CD4-positive, CD25-positive, alpha-beta regulatory T cell (primary cell): ENCODE data around the gene TCAP. TPM values are rescaled to one million over a fixed set of nuclear protein-coding genes. Genes with fewer than 3 reads are reported as not detected.
"Not testable (repeated sequence)": the region's sequence is repeated elsewhere in the genome, so short reads cannot be mapped to it uniquely, and the experiment has no call there.

Experiments
- ATAC-seq, 2 donors: fragments of 150-1000 bp; cut with Tn5 transposase; one replicate each; pipeline ENCODE4 v1.10.0; 2021; ENCODE audit warnings: low read depth in 2 of 2, moderate number of reproducible peaks in 2 of 2, moderate library complexity in 1 of 2
- DNase-seq, 3 donors: peaks; one replicate each; pipeline versions ENCODE4 v3.0.0 to v3.0.0-alpha.2; 2012 to 2022; ENCODE audit warnings: mixed read lengths in 1 of 3
- H3K27ac ChIP-seq: one replicate; pipeline ENCODE4 v1.7.0; 2013; ENCODE audit warnings: mild to moderate bottlenecking, low read length; ENCODE audit not compliant: insufficient read depth, poor library complexity, severe bottlenecking
- H3K27me3 ChIP-seq: one replicate; pipeline ENCODE4 v1.7.0; 2013; ENCODE audit warnings: low read length; ENCODE audit not compliant: control insufficient read depth, insufficient read depth
- H3K36me3 ChIP-seq: one replicate; pipeline ENCODE4 v1.7.0; 2013; ENCODE audit warnings: mild to moderate bottlenecking, low read length, moderate library complexity; ENCODE audit not compliant: control insufficient read depth, insufficient read depth
- H3K4me1 ChIP-seq: 2 replicates; pipeline ENCODE4 v1.7.0; 2013; ENCODE audit warnings: mild to moderate bottlenecking, low read length; ENCODE audit not compliant: insufficient read depth, control insufficient read depth, poor library complexity, severe bottlenecking
- H3K4me3 ChIP-seq: one replicate; pipeline ENCODE4 v1.7.0; 2013; ENCODE audit warnings: low read depth, mild to moderate bottlenecking, low read length, moderate library complexity
- H3K9me3 ChIP-seq, 2 experiments: 1 replicate in 1 of 2; 2 replicates in 1 of 2; pipeline ENCODE4 v1.7.0; 2013; ENCODE audit warnings: low read length in 2 of 2, mild to moderate bottlenecking in 1 of 2, moderate library complexity in 1 of 2; ENCODE audit not compliant: control insufficient read depth in 2 of 2
- H3K27ac Mint-ChIP-seq, 3 donors: one replicate each; pipeline ENCODE4 v1.8.0; 2020 to 2022; ENCODE audit warnings: mild to moderate bottlenecking in 3 of 3, mixed read lengths in 3 of 3, moderate library complexity in 2 of 3
- H3K27me3 Mint-ChIP-seq: one replicate; pipeline ENCODE4 v1.8.0; 2022; ENCODE audit warnings: mild to moderate bottlenecking, mixed read lengths
- H3K36me3 Mint-ChIP-seq: one replicate; pipeline ENCODE4 v1.8.0; 2020; ENCODE audit warnings: mixed read lengths
- H3K4me1 Mint-ChIP-seq, 4 donors: one replicate each; pipeline ENCODE4 v1.8.0; 2020 to 2022; ENCODE audit warnings: mixed read lengths in 4 of 4, mild to moderate bottlenecking in 1 of 4
- H3K4me3 Mint-ChIP-seq, 4 donors: one replicate each; pipeline ENCODE4 v1.8.0; 2020 to 2022; ENCODE audit warnings: mild to moderate bottlenecking in 4 of 4, mixed read lengths in 4 of 4, moderate library complexity in 3 of 4
- H3K9me3 Mint-ChIP-seq, 7 donors: one replicate each; pipeline ENCODE4 v1.8.0; 2020 to 2022; ENCODE audit warnings: mixed read lengths in 7 of 7, mild to moderate bottlenecking in 3 of 7, moderate library complexity in 2 of 7
- polyA plus RNA-seq, 4 donors: library from polyadenylated mRNA; unstranded; fragments of 300-500 nt; fragmentation: Illumina TruSeq; gene quantifications; one replicate each; pipeline ENCODE4 v1.2.3, GENCODE V29; 2021
- total RNA-seq: library from RNA; stranded (reverse); gene quantifications from one replicate; pipeline ENCODE4 v1.2.3, GENCODE V29; 2022

TCAP gene
- total and polyA plus RNA-seq, 5 donors from 2014 or later: 0.07 to 3.4 TPM; not detected in 3

DNA sequence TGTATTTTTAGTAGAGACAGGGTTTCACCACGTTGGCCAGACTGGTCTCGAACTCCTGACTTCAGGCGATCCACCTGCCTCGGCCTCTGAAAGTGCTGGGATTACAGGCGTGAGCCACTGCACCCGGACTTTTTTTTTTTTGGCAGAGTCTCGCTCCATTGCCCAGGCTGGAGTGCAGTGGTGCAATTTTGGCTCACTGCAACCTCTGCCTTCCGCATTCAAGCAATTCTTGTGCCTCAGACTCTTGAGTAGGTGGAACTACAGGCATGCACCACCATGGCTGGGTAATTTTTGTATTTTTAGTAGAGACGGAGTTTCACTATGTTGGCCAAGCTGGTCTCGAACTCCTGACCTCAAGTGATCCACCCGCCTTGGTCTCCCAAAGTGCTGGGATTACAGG is 45.9 kb downstream of the TCAP start:
- not testable (repeated sequence) for H3K27me3 ChIP-seq, H3K9me3 Mint-ChIP-seq, H3K36me3 ChIP-seq, H3K4me3 ChIP-seq, H3K27ac ChIP-seq, H3K9me3 ChIP-seq, H3K27me3 Mint-ChIP-seq, H3K36me3 Mint-ChIP-seq, ATAC-seq, H3K27ac Mint-ChIP-seq, DNase-seq, H3K4me3 Mint-ChIP-seq
- H3K4me1 Mint-ChIP-seq: peaks cover 6 to 32% (median 10%) of the 10 kb centered on the region in 4 donors
- peaks cover 15% of the 10 kb centered on the region for H3K4me1 ChIP-seq

DNA sequence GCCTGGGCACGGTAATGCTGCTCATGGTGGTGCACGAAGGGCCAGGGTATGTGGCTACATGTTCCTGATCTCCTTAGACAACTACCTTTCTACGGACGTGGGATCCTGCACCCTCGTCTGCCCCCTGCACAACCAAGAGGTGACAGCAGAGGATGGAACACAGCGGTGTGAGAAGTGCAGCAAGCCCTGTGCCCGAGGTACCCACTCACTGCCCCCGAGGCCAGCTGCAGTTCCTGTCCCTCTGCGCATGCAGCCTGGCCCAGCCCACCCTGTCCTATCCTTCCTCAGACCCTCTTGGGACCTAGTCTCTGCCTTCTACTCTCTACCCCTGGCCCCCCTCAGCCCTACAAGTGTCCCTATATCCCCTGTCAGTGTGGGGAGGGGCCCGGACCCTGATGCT is 46.7 kb downstream of the TCAP start:
- H3K36me3 Mint-ChIP-seq: no peaks in the 10 kb centered on the region
- peaks cover 9% of the 10 kb centered on the region for H3K27me3 Mint-ChIP-seq
- no peaks in the 10 kb centered on the region for H3K9me3 Mint-ChIP-seq
- DNase-seq: no peak
- H3K4me1 ChIP-seq: peaks cover 9% of the 10 kb centered on the region
- no peak overlapping the region for H3K27ac ChIP-seq
- H3K36me3 ChIP-seq: no peaks in the 10 kb centered on the region
- peaks cover 5 to 26% (median 7%) of the 10 kb centered on the region in 4 donors for H3K4me1 Mint-ChIP-seq
- no peaks in the 10 kb centered on the region for H3K27me3 ChIP-seq
- H3K27ac Mint-ChIP-seq: peak overlapping the region in 1 of 3 donors; percentile 41
- no peaks in the 10 kb centered on the region for H3K9me3 ChIP-seq
- H3K4me3 ChIP-seq: no peak overlapping the region
- no peak for ATAC-seq
- H3K4me3 Mint-ChIP-seq: no peak overlapping the region

DNA sequence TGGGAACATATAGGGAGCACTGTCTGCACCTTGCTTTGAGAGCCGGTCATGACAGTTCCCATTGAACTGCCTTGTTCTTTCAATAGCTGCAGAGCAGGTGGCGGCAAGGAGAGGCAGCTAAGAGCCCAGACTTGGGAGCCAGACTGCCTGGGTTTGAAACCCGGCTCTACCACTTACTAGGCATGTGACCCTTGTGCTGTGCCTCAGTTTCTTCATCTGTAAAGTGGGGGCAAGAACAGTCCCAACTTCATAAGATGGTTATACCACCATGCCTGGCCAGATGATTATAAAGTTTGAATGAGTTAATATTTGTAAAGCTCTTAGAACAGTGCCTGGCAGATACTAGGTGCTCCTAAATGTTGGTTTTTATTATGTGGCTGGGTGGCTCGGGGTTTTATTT is 49.1 kb downstream of the TCAP start:
- Mint-ChIP-seq H3K4me1 (peaks cover 0 to 5% (median 2%) of the 10 kb centered on the region in 4 donors), H3K36me3 (no peaks in the 10 kb centered on the region), H3K27me3 (peaks cover 9% of the 10 kb centered on the region), H3K4me3 (no peak overlapping the region), H3K9me3 (no peaks in the 10 kb centered on the region), H3K27ac (no peak overlapping the region)
- H3K4me1 ChIP-seq: no peaks in the 10 kb centered on the region
- no peak overlapping the region for H3K27ac ChIP-seq
- ATAC-seq (no peak), DNase-seq (no peak)
- H3K36me3 ChIP-seq: no peaks in the 10 kb centered on the region
- no peaks in the 10 kb centered on the region for H3K9me3 ChIP-seq
- H3K27me3 ChIP-seq: no peaks in the 10 kb centered on the region
- no peak overlapping the region for H3K4me3 ChIP-seq

DNA sequence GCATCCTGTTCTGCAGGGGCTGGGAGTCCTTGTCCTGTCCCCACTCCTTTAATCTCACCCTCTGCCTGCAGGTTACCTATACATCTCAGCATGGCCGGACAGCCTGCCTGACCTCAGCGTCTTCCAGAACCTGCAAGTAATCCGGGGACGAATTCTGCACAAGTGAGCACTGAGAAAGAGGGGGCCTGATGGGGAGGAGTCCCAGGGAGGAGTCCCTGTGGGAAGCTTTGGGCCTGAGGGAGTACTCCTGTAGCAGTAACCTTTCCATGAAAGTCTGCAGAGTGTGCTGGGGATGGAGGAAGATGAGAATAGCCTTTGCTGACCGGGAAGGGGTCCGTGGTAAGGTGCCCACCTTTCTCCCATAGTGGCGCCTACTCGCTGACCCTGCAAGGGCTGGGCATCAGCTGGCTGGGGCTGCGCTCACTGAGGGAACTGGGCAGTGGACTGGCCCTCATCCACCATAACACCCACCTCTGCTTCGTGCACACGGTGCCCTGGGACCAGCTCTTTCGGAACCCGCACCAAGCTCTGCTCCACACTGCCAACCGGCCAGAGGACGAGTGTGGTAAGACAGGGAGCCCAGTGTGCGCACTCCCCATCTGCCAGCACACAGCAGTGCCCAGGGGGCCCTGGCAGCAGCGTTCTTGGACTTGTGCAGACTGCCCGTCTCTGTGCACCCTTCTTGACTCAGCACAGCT is 50.4 kb downstream of the TCAP start:
- no peak overlapping the region for H3K27ac ChIP-seq
- no peak for ATAC-seq
- H3K4me3 Mint-ChIP-seq: no peak overlapping the region
- H3K9me3 Mint-ChIP-seq: no peaks in the 10 kb centered on the region
- no peaks in the 10 kb centered on the region for H3K9me3 ChIP-seq
- H3K27me3 Mint-ChIP-seq: peaks cover 9% of the 10 kb centered on the region
- no peak for DNase-seq
- no peaks in the 10 kb centered on the region for H3K4me1 ChIP-seq
- no peaks in the 10 kb centered on the region for H3K36me3 ChIP-seq
- no peak overlapping the region for H3K4me3 ChIP-seq
- H3K27ac Mint-ChIP-seq: no peak overlapping the region
- H3K27me3 ChIP-seq: no peaks in the 10 kb centered on the region
- H3K36me3 Mint-ChIP-seq: no peaks in the 10 kb centered on the region
- no peaks in the 10 kb centered on the region for H3K4me1 Mint-ChIP-seq

Other genes starting within 250 kb of the TCAP start
- gene MED1, start 214.1 kb upstream of the TCAP start, total RNA-seq: 45.4 TPM
- 10 to 100 TPM; 15.8 to 20.2 (median 18.3) TPM for gene MED1, start 214.1 kb upstream of the TCAP start, polyA plus RNA-seq
- 110 TPM for gene CDK12, start 203.9 kb upstream of the TCAP start, total RNA-seq
- gene CDK12, start 203.9 kb upstream of the TCAP start, polyA plus RNA-seq: 1 to 10 TPM; 2.1 to 4.4 (median 3.3) TPM
- not detected for gene NEUROD2, start 57.4 kb upstream of the TCAP start, total RNA-seq
- gene NEUROD2, start 57.4 kb upstream of the TCAP start, polyA plus RNA-seq: not detected
- gene PPP1R1B, start 38.4 kb upstream of the TCAP start, total RNA-seq: not detected
- not detected for gene PPP1R1B, start 38.4 kb upstream of the TCAP start, polyA plus RNA-seq
- gene STARD3, start 28.2 kb upstream of the TCAP start, total RNA-seq: 95.9 TPM
- 10 to 100 TPM; 45.4 to 48.6 (median 46.5) TPM for gene STARD3, start 28.2 kb upstream of the TCAP start, polyA plus RNA-seq
- 1.2 TPM for gene PNMT, start 3.1 kb downstream of the TCAP start, total RNA-seq
- gene PNMT, start 3.1 kb downstream of the TCAP start, polyA plus RNA-seq: not detected
- 28.0 TPM for gene PGAP3, start 22.7 kb downstream of the TCAP start, total RNA-seq
- gene PGAP3, start 22.7 kb downstream of the TCAP start, polyA plus RNA-seq: 10 to 100 TPM; 15.2 to 23.3 (median 17.5) TPM
- gene ERBB2, start 34.7 kb downstream of the TCAP start, total RNA-seq: 5.5 TPM
- gene ERBB2, start 34.7 kb downstream of the TCAP start, polyA plus RNA-seq: under 1 TPM; 0.36 to 0.80 (median 0.57) TPM
- 44.1 TPM for gene MIEN1, start 65.2 kb downstream of the TCAP start, total RNA-seq
- 100 to 1,000 TPM in 3 of 4 donors, 10 to 100 TPM in 1; 93.5 to 158 (median 127) TPM for gene MIEN1, start 65.2 kb downstream of the TCAP start, polyA plus RNA-seq
- gene GRB7, start 72.6 kb downstream of the TCAP start, total RNA-seq: not detected
- gene GRB7, start 72.6 kb downstream of the TCAP start, polyA plus RNA-seq: not detected
- gene IKZF3, start 199.0 kb downstream of the TCAP start, total RNA-seq: 146 TPM
- 10 to 100 TPM; 30.4 to 40.6 (median 34.1) TPM for gene IKZF3, start 199.0 kb downstream of the TCAP start, polyA plus RNA-seq
- not detected for gene ZPBP2, start 202.9 kb downstream of the TCAP start, total RNA-seq
- gene ZPBP2, start 202.9 kb downstream of the TCAP start, polyA plus RNA-seq: not detected